Measurements from ENCODE around the gene TCF7L1.

Gene TCF7L1

GRCh38 chr2:85163675-85164074 lies 30.5 kb downstream of the TCF7L1 start:
- no peak for DNase-seq (ENCODE audit: low spot score)

DNA sequence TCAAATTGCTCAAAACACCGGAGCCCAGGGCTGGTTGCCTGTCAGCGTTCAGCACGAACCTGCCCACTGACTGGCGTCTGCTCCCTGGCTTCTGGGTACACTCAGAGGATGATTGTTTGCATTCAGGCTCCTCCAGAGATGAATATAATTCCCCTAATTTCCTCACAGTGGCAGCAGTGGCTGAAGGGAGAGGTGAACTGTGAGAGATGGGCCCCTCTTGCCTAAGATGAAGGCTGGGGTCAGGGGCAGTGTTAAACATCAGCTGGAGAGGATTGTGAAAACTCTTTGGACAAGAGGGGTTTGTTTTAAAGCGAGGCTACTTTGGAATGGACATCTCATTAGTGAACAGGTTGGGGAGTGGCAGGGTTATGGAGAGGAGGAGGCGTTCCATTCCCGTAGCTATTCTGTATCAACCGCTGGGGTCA lies 31.0 kb downstream of the TCF7L1 start:
- no peak for DNase-seq (ENCODE audit: low spot score)

GRCh38 chr2:85165088-85165690 lies 32.0 kb downstream of the TCF7L1 start:
- DNase-seq (ENCODE audit: low spot score): no peak

GRCh38 chr2:85166021-85166420 lies 32.8 kb downstream of the TCF7L1 start:
- no peak for DNase-seq (ENCODE audit: low spot score)

DNA sequence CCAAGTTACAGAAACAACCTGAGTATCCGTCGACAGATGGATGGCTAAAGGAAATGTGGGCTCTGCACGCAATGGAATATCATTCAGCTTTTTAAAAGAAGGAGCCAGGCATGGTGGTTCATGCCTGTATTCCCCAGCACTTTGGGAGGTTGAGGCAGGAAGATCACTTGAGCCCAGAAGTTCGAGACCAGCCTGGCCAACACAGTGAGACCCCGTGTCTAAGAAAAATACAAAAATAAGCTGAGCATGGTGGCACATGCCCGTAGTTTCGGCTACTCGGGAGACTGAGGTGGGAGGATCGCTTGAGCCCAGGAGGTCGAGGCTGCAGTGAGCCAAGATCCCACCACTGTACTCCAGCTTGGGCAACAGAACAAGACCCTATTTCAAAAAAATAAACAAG lies 34.3 kb downstream of the TCF7L1 start:
- no peak for DNase-seq (ENCODE audit: low spot score)

GRCh38 chr2:85168942-85169341 lies 35.8 kb downstream of the TCF7L1 start:
- DNase-seq (ENCODE audit: low spot score): no peak

GRCh38 chr2:85169581-85169980 lies 36.4 kb downstream of the TCF7L1 start:
- DNase-seq (ENCODE audit: low spot score): no peak

- no peak for DNase-seq (ENCODE audit: low spot score)
These were observed 37.8 kb downstream of the TCF7L1 start for GRCh38 chr2:85170938-85171475.

DNA sequence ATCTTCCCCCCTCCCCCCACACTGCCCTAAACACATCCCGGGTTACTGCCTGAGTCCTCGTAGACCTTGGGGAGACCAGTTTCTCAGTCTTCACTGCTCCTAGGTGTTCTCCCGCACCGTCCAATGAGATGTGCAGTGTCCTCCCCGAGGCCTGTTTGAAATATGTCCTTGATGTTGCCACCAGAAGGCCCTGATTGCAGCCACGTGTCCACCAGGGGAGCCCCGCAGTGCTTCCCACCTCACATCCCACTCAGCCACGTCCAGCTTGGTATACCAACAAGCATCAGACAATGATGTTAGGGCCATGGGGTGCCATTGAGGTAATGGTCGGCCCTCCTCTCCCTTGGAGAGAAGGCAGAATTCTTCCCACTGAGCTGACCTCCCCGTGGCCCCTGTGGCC lies 38.7 kb downstream of the TCF7L1 start:
- no peak for DNase-seq (ENCODE audit: low spot score)

- no peak for DNase-seq (ENCODE audit: low spot score)
These were observed 40.7 kb downstream of the TCF7L1 start for GRCh38 chr2:85173909-85174308.

DNA sequence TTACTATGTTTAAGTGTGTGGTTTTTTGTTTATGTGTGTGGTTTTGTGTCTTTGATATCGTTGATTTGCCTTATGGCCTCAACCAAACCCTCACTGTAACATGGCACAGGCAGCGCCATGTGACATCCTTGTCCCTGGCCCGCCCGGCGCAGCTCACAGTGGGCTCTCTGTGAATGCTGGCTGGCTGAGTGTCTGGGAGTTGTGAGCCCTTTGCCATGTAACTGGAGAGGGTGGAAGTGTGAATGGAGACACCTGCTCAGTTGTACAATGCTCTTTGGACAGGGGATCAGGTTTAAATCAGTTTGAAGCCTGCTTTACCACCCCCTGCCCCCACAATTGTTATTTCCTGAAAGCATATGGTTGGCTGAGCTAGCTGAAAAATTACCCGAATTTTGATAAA lies 41.8 kb downstream of the TCF7L1 start:
- DNase-seq (ENCODE audit: low spot score): no peak

GRCh38 chr2:85175369-85176299 lies 42.4 kb downstream of the TCF7L1 start:
- DNase-seq (ENCODE audit: low spot score): no peak

DNA sequence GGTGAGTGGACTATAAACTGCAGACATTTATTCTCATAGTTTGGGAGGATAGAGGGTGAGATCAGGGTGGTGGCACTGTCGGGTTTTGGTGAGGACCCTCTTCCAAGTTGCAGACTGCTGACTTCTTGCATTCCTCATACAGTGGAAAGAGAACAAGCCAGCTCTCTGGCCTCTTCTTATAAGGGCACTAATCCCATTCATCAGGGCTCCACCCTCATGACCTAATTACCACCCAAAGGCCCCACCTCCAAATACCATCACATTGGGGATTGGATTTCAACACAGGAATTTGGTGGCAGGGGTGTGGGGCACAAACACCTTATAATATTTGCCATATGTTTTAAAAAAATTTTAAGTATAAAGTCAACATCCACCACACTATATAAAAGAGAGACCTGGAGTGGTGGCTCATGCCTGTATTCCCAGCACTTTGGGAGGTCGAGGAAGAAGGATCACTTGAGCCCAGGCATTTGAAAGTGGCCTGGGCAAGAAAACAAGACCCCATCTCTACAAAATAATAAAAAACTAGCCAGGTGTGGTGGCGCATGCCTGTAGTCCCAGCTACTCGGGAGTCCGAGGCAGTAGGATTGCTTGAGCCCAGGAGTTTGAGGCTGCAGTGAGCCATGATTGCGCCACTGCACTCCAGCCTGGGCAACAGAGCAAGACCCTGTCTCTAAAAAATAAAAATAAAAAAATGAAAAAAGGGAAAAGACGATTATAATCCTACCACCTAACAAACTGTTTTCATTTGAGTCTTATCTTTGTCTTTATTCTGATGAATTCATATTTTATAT lies 44.0 kb downstream of the TCF7L1 start:
- DNase-seq (ENCODE audit: low spot score): no peak

DNA sequence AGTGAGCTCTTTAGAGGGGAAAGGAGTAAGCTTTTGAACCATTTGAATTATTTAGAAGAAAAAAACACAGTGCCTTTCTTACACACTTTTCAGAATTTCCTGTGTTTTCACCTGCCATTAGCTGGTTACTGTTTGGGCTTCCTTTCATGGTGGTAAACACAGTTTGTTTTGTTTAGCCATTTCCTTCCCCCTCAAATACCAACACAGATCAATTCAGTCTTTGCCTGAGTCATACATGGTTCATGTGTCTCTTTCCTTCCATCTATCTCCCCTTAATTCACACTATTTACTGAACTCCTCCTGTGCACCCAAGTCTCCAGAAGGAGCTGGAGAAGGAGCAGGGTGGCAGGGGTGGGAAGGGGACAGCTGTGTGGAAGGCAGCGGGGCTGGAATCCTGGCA lies 45.0 kb downstream of the TCF7L1 start:
- no peak for DNase-seq (ENCODE audit: low spot score)

DNA sequence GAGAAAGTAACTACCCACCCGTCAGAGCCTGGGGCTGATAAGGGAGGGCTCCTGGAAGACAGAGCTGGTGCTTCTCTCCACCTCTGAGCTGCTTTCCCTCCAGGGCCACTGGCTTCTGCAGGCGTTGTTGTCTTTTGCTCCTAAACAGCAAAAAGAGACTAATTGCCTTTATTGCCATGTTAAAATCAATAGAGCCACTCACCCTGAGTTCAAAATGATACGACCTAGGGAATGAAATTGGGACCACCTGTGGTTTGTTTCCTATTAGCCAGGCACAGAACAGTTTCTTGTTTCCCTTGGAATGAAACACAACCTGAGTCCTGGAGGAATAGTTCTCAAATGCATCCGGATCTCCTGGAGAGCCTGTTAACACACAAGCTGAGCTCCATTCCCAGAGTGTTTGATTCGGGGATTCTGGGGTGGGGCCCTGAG lies 45.8 kb downstream of the TCF7L1 start:
- DNase-seq (ENCODE audit: low spot score): no peak

DNA sequence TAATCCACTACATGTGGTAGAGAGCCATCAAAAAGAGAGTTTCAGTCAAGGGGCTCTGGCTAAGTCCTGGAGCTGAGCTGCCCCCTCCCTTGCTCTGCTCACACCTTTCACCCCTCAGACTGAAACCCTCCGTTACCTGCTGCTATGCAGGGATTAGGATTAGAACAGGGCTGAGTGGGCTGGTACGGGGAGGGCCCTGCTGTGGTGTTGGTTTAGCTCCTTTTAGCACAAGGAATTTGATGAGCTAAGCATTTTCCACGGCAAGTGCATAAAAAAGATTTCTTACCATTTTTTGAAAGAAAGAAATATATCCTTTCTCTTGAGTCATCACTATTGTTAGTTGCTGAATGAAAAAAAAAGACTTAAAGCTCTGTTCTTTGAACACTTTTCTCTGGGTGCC lies 46.3 kb downstream of the TCF7L1 start:
- no peak for DNase-seq (ENCODE audit: low spot score)

- no peak for DNase-seq (ENCODE audit: low spot score)
These were observed 47.3 kb downstream of the TCF7L1 start for GRCh38 chr2:85180322-85181133.

DNA sequence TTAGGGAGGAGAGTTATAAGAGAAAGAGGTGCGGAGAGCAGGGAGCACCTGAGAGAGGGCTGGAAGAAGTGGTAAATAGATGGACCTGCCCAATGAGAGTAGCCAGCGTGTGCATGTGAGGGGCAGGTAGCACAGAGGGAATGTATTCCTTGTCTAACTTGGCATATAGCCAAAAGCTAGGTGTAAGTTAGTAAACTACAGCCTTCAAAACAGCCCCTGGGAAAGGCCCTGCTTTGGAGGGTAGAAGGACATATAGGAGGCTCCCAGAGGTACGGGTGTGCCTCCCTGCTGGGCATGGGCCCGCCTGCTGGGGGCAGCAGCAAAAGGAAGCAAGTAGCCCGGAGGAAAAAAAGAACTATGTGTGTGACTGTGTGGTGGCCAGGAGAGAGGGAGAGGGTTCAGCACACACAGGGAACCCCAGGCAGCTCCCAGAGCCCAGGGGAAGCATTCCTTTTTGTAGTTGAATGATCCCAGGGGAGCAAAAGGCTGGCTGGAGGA lies 48.0 kb downstream of the TCF7L1 start:
- no peak for DNase-seq (ENCODE audit: low spot score)

DNA sequence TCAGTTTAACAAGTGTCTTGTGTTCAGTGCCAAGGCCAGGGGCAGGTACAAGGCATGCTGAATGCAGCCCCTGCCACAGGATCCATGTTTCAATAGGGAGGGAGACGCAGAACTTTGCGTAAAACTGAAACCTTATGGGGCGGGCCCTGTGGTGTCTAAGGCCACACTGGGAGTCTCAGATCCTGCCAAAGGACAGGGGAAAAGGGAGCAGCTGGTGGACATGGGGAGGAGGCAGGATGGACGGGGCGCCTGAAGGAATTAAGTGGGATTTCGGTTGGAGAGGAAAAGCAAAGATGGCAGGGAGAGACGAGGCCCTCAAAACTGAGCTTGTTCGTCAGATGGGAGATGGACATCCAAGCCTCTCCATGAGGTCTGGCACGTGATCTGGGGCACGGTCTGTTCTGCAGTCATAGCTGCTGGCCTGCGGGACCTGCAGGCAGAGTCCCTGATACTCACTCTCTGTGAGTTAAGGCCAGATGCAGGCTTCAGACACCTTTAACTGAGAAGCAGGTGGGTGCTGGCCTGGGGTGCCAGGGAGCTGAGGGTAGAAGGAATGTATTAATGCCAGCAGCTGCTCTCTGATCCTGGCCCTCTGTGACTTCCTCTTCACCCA lies 48.8 kb downstream of the TCF7L1 start:
- DNase-seq (ENCODE audit: low spot score): no peak

GRCh38 chr2:85183076-85183475 lies 49.9 kb downstream of the TCF7L1 start:
- DNase-seq (ENCODE audit: low spot score): no peak

GRCh38 chr2:85183479-85183878 lies 50.3 kb downstream of the TCF7L1 start:
- no peak for DNase-seq (ENCODE audit: low spot score)
